HG03045 (cell line): Measurements from ENCODE around the gene SHISAL1.
"Not testable (repeated sequence)": the region's sequence is repeated elsewhere in the genome, so short reads cannot be mapped to it uniquely, and the experiment has no call there.

Experiments used
- ATAC-seq: cut with Tn5 transposase; IDR thresholded peaks from one replicate; pipeline ENCODE4 v1.9.1; 2021; ENCODE audit warnings: mild to moderate bottlenecking, moderate library complexity; ENCODE audit not compliant: unreplicated experiment

Gene SHISAL1

GRCh38 chr22:44244265-44244822 lies 68.4 kb downstream of the SHISAL1 start:
- no peak for ATAC-seq

GRCh38 chr22:44243761-44244160 lies 69.0 kb downstream of the SHISAL1 start:
- no peak for ATAC-seq

- no peak for ATAC-seq
These were observed 69.6 kb downstream of the SHISAL1 start for GRCh38 chr22:44242946-44243724.

- ATAC-seq, result not testable (repeated sequence)
These were observed 71.6 kb downstream of the SHISAL1 start for GRCh38 chr22:44241121-44241520.

- ATAC-seq, result no peak
These were observed 75.5 kb downstream of the SHISAL1 start for GRCh38 chr22:44237290-44237689.

GRCh38 chr22:44234372-44234771 lies 78.4 kb downstream of the SHISAL1 start:
- not testable (repeated sequence) for ATAC-seq

GRCh38 chr22:44231233-44231632 lies 81.5 kb downstream of the SHISAL1 start:
- ATAC-seq, result no peak

GRCh38 chr22:44229809-44230208 lies 82.9 kb downstream of the SHISAL1 start:
- no peak for ATAC-seq

GRCh38 chr22:44229331-44229730 lies 83.4 kb downstream of the SHISAL1 start:
- no peak for ATAC-seq

GRCh38 chr22:44225812-44226211 lies 86.9 kb downstream of the SHISAL1 start:
- ATAC-seq, result no peak

- ATAC-seq, result no peak
These were observed 87.6 kb downstream of the SHISAL1 start for GRCh38 chr22:44225091-44225689.

GRCh38 chr22:44224166-44224565 lies 88.6 kb downstream of the SHISAL1 start:
- ATAC-seq, result no peak

- ATAC-seq, result no peak
These were observed 90.9 kb downstream of the SHISAL1 start for GRCh38 chr22:44221710-44222475.

- ATAC-seq, result no peak
These were observed 91.7 kb downstream of the SHISAL1 start for GRCh38 chr22:44220727-44221680.

GRCh38 chr22:44219101-44219870 lies 93.5 kb downstream of the SHISAL1 start:
- ATAC-seq, result no peak

GRCh38 chr22:44218071-44218470 lies 94.7 kb downstream of the SHISAL1 start:
- ATAC-seq, result no peak

GRCh38 chr22:44217346-44217745 lies 95.4 kb downstream of the SHISAL1 start:
- no peak for ATAC-seq

- no peak for ATAC-seq
These were observed 97.5 kb downstream of the SHISAL1 start for GRCh38 chr22:44215287-44215686.

- ATAC-seq, result no peak
These were observed 98.0 kb downstream of the SHISAL1 start for GRCh38 chr22:44214764-44215163.

- ATAC-seq, result no peak
These were observed 98.6 kb downstream of the SHISAL1 start for GRCh38 chr22:44214187-44214586.
